ENCODE data around the gene TMEM139. TPM values are rescaled to one million over a fixed set of nuclear protein-coding genes. Genes with fewer than 3 reads are reported as not detected.

TMEM139 gene
- 1 to 10 TPM in 1 of 4 donors, not detected in 3; 1.0 TPM for total RNA-seq

GRCh38 chr7:143284591-143285469 is at the start of gene TMEM139:
Gene TMEM139, plus strand, starts transcription at chr7:143284958. Its CDS starts 1,000 bp downstream, at chr7:143285958.
- TF ChIP-seq POLR2A (IDR thresholded peaks at IDR 0.05; ENCODE audit: low read depth) (no peak), POLR2AphosphoS5 (IDR thresholded peaks at IDR 0.05) (no peak), EP300 (IDR thresholded peaks at IDR 0.05) (no peak)
- TF ChIP-seq, protein P1, sequence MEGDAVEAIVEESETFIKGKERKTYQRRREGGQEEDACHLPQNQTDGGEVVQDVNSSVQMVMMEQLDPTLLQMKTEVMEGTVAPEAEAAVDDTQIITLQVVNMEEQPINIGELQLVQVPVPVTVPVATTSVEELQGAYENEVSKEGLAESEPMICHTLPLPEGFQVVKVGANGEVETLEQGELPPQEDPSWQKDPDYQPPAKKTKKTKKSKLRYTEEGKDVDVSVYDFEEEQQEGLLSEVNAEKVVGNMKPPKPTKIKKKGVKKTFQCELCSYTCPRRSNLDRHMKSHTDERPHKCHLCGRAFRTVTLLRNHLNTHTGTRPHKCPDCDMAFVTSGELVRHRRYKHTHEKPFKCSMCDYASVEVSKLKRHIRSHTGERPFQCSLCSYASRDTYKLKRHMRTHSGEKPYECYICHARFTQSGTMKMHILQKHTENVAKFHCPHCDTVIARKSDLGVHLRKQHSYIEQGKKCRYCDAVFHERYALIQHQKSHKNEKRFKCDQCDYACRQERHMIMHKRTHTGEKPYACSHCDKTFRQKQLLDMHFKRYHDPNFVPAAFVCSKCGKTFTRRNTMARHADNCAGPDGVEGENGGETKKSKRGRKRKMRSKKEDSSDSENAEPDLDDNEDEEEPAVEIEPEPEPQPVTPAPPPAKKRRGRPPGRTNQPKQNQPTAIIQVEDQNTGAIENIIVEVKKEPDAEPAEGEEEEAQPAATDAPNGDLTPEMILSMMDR (IDR thresholded peaks at IDR 0.05): no peak
- H3K4me3 ChIP-seq: no peak within 1 kb of the TSS
- no peak for DNase-seq (ENCODE audit: extremely low spot score)
- no peak within 1 kb of the TSS for H3K27ac ChIP-seq (replicated peaks in 1 of 4)
- intact Hi-C loops (cut with DNase I): no loop called here
- no peaks in the 10 kb centered on the region for H3K36me3 ChIP-seq
- H3K4me1 ChIP-seq: peaks cover 20 to 31% (median 26%) of the 10 kb centered on the region in 4 donors
- H3K9me3 ChIP-seq: no peaks in the 10 kb centered on the region
- no peaks in the 10 kb centered on the region for H3K27me3 ChIP-seq
- 77% methylated on average over 12 of the region's 19 CpGs for WGBS

- Histone ChIP-seq H3K27ac (replicated peaks in 1 of 4) (no peak overlapping the region), H3K36me3 (no peaks in the 10 kb centered on the region), H3K27me3 (no peaks in the 10 kb centered on the region), H3K4me1 (peaks cover 0 to under 1% (median 0%) of the 10 kb centered on the region in 4 donors), H3K9me3 (peaks cover 0 to 25% (median 9%) of the 10 kb centered on the region in 4 donors), H3K4me3 (no peak overlapping the region)
- no peak for DNase-seq (ENCODE audit: extremely low spot score)
- intact Hi-C loops (cut with DNase I): no loop called here
- 43% methylated on average over 1 of the region's 1 CpG for WGBS
- TF ChIP-seq EP300 (IDR thresholded peaks at IDR 0.05): no peak
- no peak for TF ChIP-seq POLR2A (IDR thresholded peaks at IDR 0.05; ENCODE audit: low read depth)
- TF ChIP-seq, protein P1 (IDR thresholded peaks at IDR 0.05): no peak
- TF ChIP-seq POLR2AphosphoS5 (IDR thresholded peaks at IDR 0.05): no peak
Observed at GRCh38 chr7:143235561-143235960, 49.2 kb upstream of the TMEM139 start.

DNA sequence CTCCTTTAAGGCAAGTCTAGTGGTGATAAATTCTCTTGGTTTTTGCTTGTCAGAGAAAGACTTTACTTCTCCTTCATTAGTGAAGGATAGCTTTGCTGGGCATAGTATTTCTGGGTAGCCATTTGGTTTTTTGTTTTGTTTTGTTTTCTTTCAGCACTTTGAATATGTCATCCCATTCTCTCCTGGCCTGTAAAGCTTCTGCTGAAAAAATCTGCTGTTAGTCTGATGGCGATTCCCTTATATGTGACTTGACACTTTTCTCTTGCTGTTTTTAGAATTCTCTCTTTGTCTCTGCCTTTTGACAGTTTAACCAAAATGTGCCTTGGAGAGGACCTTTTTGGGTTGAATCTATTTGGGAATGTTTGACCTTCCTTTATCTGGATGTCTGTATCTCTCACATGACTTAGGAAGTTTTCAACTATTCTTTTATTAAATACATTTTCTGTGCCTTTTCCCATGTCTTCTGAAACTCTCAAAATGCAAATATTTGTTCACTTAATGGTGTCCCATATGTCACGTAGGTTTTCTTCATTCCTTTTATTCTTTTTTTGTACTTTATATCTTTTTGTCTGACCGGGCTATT is 48.3 kb upstream of the TMEM139 start:
- no peak overlapping the region for H3K4me3 ChIP-seq
- intact Hi-C loops (cut with DNase I): no loop called here
- H3K27ac ChIP-seq (replicated peaks in 1 of 4): no peak overlapping the region
- peaks cover 0 to 25% (median 9%) of the 10 kb centered on the region in 4 donors for H3K9me3 ChIP-seq
- no peak for TF ChIP-seq POLR2AphosphoS5 (IDR thresholded peaks at IDR 0.05)
- TF ChIP-seq POLR2A (IDR thresholded peaks at IDR 0.05; ENCODE audit: low read depth): no peak
- TF ChIP-seq, protein P1 (IDR thresholded peaks at IDR 0.05): no peak
- TF ChIP-seq EP300 (IDR thresholded peaks at IDR 0.05): no peak
- H3K4me1 ChIP-seq: peaks cover 0 to 5% (median 3%) of the 10 kb centered on the region in 4 donors
- H3K36me3 ChIP-seq: no peaks in the 10 kb centered on the region
- 84% methylated on average over 3 of the region's 3 CpGs for WGBS
- DNase-seq (ENCODE audit: extremely low spot score): no peak
- no peaks in the 10 kb centered on the region for H3K27me3 ChIP-seq

GRCh38 chr7:143237366-143237765 is 47.4 kb upstream of the TMEM139 start:
- Histone ChIP-seq H3K27ac (replicated peaks in 1 of 4) (no peak overlapping the region), H3K36me3 (no peaks in the 10 kb centered on the region), H3K9me3 (peaks cover 0 to 25% (median 9%) of the 10 kb centered on the region in 4 donors), H3K4me1 (peaks cover 0 to 5% (median 3%) of the 10 kb centered on the region in 4 donors), H3K27me3 (no peaks in the 10 kb centered on the region), H3K4me3 (no peak overlapping the region)
- intact Hi-C loops (cut with DNase I): no loop called here
- TF ChIP-seq EP300 (IDR thresholded peaks at IDR 0.05): no peak
- no peak for TF ChIP-seq POLR2A (IDR thresholded peaks at IDR 0.05; ENCODE audit: low read depth)
- no peak for TF ChIP-seq POLR2AphosphoS5 (IDR thresholded peaks at IDR 0.05)
- TF ChIP-seq, protein P1 (IDR thresholded peaks at IDR 0.05): no peak
- DNase-seq (ENCODE audit: extremely low spot score): no peak
